Measurements from ENCODE around the gene AZIN2. TPM values are rescaled to one million over a fixed set of nuclear protein-coding genes. Genes with fewer than 3 reads are reported as not detected.

Gene AZIN2
- total and polyA plus RNA-seq, 10 of the 15 experiments (the other 5 are each of a cell fraction or from before 2014, with no cell fraction given) = 0.02 to 0.85 (median 0.23) TPM

- Histone ChIP-seq H3K27me3 (replicated peaks in 1 of 2; ENCODE audit: control insufficient read depth in 2 of 2, insufficient read depth in 2 of 2, low read length in 1 of 2) (peaks cover 8 to 12% of the 10 kb centered on the region in 2 experiments), H3K79me2 (ENCODE audit: control insufficient read depth, insufficient read depth, low read length) (no peaks in the 10 kb centered on the region), H3K4me3 (no peak overlapping the region), H3K9me3 (replicated peaks; ENCODE audit: control insufficient read depth, insufficient read depth, low read length) (no peaks in the 10 kb centered on the region), H3K27ac (ENCODE audit: control insufficient read depth, insufficient read depth) (no peak overlapping the region), H4K20me1 (ENCODE audit: control insufficient read depth, insufficient read depth) (no peaks in the 10 kb centered on the region), H3K36me3 (ENCODE audit: control insufficient read depth in 2 of 2, insufficient read depth in 2 of 2, low read length in 1 of 2) (no peaks in the 10 kb centered on the region), H3K4me1 (ENCODE audit: control insufficient read depth, insufficient read depth, low read length) (peaks cover 14% of the 10 kb centered on the region), H3K4me2 (ENCODE audit: control insufficient read depth, insufficient read depth) (no peak overlapping the region), H3K9ac (ENCODE audit: control insufficient read depth, insufficient read depth, low read length) (no peak overlapping the region), H2AFZ (ENCODE audit: control insufficient read depth, low read depth, low read length) (no peak overlapping the region)
- ChIA-PET CTCF (interaction anchor here (0.8 to 4.5 kb wide), 11 partner anchors 10 to 565 kb away, joined by 3 to 55 read pairs (median 4); no protein-coding TSS in a partner anchor), SMC1A (ENCODE audit: uncharacterized antibody, unreplicated experiment) (interaction anchor here (0.6 to 4.5 kb wide), 9 partner anchors 10 to 209 kb away, joined by 3 to 34 read pairs (median 4); no protein-coding TSS in a partner anchor), RAD21 (ENCODE audit: unreplicated experiment) (interaction anchor here (0.8 to 5.1 kb wide), 3 partner anchors 29 to 152 kb away, joined by 3 to 42 read pairs (median 3); no protein-coding TSS in a partner anchor), POLR2A (interaction anchor here (0.7 kb wide), 1 partner anchor 181 kb away, joined by 3 read pairs; no protein-coding TSS in a partner anchor)
- BruUV-seq (replicated peaks) = no TSS peak
- FAIRE-seq (no peak), ATAC-seq (no peak), DNase-seq (ENCODE audit: low read depth, low spot score) (no peak)
- in situ Hi-C loops (cut with MboI) (no loop called here), intact Hi-C loops (cut with micrococcal nuclease; ENCODE audit: unreplicated experiment) (no loop called here)
- TF ChIP-seq GABPA (IDR thresholded peaks at IDR 0.05; ENCODE audit: low read depth) (no peak), NFYA (IDR thresholded peaks at IDR 0.05; ENCODE audit: borderline replicate concordance, low read depth, low read length) (no peak), SKIL (IDR thresholded peaks at IDR 0.05; ENCODE audit: low read depth, poor library complexity, severe bottlenecking) (no peak), TCF12 (IDR thresholded peaks at IDR 0.05; ENCODE audit: low read depth, low read length) (no peak), MLLT1 (IDR thresholded peaks at IDR 0.05) (no peak), ATF7 (IDR thresholded peaks at IDR 0.05; ENCODE audit: low read depth) (no peak), CBFB (IDR thresholded peaks at IDR 0.05; ENCODE audit: low read depth) (no peak)
- WGBS (ENCODE audit: insufficient coverage, insufficient replicate concordance, low lambda C conversion rate, missing lambda C conversion rate) = 26% methylated on average over 4 of the region's 4 CpGs
Measured at GRCh38 chr1:33085332-33085731, 4.4 kb downstream of the AZIN2 start.
